ENCODE data around the gene ASTN2.
A peak's percentile ranks its signal among the peaks of the same experiment; 100 is the strongest.
"Not testable (repeated sequence)": the region's sequence is repeated elsewhere in the genome, so short reads cannot be mapped to it uniquely, and the experiment has no call there.

The ASTN2 gene

DNA sequence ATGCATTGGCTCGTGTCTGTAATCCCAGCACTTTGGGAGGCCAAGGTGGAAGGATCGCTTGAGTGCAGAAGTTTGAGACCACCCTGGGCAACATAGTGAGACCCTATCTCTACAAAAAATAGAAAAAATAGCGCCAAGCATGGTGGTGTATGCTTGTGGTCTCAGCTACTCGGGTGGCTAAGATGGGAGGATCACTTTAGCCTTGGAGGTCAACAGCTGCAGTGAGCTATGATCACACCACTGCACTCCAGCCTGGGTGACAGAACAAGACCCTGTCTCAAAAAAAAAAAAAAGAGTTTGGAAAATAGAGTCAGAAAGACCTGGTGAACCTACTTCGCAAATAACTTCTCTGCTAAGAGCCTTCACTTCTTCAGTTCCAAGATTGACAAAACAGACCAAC, 516.7 kb downstream of the ASTN2 start:
- not testable (repeated sequence) for DNase-seq

- DNase-seq, result no peak
Measured at GRCh38 chr9:116897201-116897600, 517.7 kb downstream of the ASTN2 start.

- no peak for DNase-seq
Measured at GRCh38 chr9:116895961-116896360, 518.9 kb downstream of the ASTN2 start.

DNA sequence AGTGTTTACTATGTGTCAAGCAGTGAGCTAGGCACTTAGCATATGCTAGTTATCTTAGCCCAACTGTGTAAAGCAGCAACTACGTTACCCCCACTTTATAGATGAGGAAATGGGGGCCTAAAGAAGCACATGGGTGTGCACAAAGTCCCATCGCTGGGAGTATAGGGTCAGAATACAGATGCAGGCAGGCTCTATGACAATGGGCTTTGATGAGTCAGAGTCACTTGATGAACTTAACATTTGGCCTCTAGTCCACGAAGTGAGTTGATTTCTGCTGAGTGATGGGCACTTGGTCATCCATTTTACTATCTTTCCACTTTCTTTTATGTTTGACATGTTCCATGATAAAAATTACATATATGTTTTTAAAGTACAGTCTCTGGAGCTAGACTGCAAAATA, 523.4 kb downstream of the ASTN2 start:
- no peak for DNase-seq

GRCh38 chr9:116888476-116888875, 526.4 kb downstream of the ASTN2 start:
- DNase-seq, result not testable (repeated sequence)

DNA sequence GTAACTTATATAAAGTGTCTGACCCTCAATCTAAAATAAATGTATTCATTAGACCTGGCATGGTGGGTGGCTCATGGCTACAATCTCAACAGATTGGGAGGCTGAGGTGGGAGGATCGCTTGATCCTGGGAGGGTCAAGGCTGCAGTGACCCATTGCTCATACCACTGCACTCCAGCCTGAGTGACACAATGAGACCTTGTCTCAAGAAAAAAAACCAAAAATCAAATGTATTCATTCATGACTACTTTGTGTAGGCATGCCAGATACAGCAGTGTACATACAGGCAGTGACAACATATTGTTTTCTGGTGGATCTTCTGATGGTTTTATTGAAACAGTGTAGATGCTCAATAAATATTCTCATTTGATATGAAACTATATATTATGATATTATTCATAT, 526.8 kb downstream of the ASTN2 start:
- no peak for DNase-seq

DNA sequence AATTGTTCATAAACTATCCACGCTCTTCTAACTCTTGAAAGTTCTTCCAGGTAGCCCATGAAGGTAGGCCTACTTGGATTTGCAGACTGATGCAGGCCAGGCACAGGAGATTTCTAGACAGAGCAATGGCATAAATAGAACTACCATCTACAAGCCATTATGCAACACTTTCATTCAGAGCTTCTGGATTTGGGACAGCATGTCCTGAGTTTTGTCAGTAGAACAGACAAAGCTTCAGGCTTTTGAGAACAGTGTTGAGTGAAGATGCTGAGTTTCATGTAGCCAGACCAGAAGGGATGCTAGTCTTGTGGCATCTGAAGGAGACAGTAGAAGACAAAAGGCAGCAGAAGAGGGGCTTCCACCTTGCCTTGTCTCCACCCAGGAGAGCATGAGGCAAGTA, 531.2 kb downstream of the ASTN2 start:
- DNase-seq, result no peak

- DNase-seq, result no peak
Measured at GRCh38 chr9:116877072-116877471, 537.8 kb downstream of the ASTN2 start.

DNA sequence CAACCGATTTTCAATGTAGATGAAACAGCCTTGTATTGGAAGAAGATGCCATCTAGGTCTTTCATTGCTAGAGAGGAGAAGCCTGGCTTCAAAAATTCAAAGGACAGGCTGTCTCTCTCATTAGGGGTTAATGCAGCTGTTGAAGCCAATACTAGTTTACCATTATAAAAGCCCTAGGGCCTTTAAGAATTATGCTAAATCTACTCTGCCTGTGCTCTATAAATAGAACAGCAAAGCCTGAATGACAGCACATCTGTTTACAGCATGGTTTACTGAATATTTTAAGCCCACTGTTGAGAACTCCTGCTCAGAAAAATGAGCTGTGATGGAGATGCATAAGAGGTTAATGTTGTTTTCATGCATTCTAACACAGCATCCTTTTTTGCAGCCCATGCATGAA, 539.3 kb downstream of the ASTN2 start:
- no peak for DNase-seq

- DNase-seq, result no peak
Measured at GRCh38 chr9:116873937-116874914, 540.6 kb downstream of the ASTN2 start.

DNA sequence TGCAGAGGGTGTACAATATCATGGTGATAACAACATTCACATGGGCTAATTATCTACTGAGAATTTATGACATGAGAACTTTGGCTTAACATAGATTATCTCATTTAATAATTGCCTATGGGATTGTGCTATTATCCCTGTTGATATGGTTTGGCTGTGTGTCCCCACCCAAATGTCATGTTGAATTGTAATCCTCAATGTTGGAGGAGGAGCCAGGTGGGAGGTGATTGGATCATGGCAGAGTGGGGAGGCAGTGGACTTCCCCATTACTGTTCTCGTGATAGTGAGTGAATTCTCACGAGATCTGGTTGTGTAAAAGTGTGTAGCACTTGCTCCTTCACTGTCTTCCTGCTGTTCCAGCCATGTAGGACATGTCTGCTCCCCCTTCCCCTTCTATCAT, 541.4 kb downstream of the ASTN2 start:
- DNase-seq, result no peak

DNA sequence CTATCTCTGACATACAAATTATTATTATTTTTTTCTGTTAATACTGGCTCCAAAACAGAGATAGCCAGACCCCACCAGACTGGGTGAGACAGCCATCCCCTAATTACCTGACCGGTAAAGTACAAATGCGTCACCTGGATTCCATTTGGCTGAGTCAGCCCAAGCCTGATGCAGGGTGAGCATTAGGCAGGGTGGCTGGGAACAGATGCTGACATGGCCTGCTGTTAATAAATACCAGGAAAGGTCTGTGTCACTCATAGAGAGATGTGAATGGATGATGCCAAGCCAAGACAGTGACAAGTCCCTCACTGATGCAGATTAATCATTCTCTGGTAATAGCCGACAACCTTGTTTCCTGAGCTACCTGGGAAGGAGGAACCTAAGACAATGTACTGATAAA, 544.3 kb downstream of the ASTN2 start:
- no peak for DNase-seq

DNA sequence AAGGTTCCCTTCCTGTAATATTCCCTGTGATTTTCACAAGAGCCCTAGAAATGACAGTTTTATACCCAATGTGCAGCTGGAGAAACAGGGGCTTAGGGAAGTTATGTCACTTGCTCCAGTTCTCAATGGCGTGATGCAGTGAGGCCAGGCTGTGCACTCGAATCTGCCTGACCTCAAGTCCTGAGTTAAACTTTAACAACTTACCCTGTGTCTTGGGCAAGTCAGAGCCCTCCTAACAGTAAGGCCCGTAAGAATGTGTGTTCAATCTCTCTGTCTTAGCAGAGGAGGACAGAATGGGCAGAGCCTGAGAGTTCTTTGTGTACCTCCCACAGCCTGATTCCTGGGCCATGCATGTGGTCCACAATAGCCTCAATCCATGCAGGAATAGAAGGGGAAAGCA, 546.7 kb downstream of the ASTN2 start:
- no peak for DNase-seq

DNA sequence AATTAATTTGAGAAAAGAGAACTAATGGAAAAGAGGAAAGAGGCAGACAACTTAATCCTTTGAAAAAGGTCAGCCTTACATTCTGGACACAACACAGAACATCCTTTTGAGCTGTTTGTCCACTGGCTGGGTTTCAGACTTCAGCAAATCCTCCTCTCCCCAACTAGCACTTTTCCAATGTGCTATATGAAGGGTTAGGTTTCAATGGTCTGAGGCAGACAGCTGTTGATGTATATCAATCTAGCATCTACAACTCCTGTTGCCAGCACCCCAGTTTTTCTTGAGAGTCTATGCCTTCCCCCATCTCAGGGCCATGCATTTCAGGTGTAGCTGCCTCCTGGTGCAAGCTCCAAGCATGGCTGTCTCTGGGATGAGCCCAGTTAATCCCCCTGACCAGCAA, 553.5 kb downstream of the ASTN2 start:
- DNase-seq, result no peak

- peak; percentile 59 for DNase-seq
Measured at GRCh38 chr9:116860509-116861120, 554.2 kb downstream of the ASTN2 start.

DNA sequence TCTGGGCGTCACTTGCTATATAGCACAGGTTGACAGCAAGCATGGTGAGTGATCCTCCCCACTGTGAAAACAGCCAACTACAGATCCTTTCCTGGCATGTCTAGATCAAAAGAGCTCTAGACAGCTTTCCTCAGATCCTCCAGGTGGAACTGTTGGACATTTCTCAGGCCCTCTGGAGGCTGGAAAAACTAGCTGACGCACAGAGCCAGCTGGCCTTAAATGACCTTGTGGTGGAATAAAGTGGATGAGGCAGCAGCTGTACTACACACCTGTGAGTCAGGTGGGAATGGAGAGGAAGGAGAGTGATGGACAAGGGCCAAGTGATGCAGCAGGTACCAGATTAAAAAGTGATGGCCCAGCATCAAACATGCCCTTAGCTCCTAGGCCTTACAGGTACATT, 555.1 kb downstream of the ASTN2 start:
- DNase-seq, result no peak

DNA sequence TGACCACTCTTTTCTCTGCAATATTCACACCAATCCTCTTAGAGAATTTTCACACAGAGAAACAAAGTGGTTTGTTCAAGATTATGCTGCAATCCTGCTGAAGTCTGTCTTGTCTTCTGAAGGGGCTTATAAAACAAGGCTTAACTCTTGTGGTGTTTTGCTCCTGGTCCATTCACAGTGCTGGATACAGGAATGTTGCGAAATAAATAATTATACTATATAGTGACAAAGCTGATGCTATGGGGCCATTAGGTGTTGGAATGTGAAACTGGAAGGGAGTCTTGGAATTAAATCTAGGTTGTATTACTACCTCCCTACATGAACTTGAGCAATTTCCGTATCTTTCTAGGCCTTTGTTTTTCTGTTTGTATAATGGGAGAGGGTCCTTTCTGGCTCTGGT, 557.5 kb downstream of the ASTN2 start:
- no peak for DNase-seq

- DNase-seq, result no peak
Measured at GRCh38 chr9:116855881-116856662, 558.8 kb downstream of the ASTN2 start.

DNA sequence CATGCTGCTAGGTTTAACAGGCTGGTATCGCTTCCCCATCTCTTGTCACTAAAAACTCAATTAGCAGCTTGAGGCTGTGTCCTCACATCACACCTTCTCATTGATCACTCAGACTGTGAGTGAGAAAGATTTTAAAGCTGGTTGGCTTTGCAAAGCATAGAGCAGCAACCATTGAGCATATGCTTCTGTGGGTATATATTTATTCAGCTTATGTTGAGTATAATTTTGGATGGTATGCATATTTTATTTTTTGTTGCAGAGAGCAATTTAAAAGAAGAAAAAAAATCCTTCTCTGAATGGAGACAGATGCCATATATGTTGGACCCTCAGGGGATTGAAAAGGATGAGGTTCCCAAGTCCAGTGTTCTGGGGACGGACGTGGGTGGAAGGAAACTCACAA, 565.1 kb downstream of the ASTN2 start:
- no peak for DNase-seq

GRCh38 chr9:116844621-116845020, 570.2 kb downstream of the ASTN2 start:
- DNase-seq, result no peak

DNA sequence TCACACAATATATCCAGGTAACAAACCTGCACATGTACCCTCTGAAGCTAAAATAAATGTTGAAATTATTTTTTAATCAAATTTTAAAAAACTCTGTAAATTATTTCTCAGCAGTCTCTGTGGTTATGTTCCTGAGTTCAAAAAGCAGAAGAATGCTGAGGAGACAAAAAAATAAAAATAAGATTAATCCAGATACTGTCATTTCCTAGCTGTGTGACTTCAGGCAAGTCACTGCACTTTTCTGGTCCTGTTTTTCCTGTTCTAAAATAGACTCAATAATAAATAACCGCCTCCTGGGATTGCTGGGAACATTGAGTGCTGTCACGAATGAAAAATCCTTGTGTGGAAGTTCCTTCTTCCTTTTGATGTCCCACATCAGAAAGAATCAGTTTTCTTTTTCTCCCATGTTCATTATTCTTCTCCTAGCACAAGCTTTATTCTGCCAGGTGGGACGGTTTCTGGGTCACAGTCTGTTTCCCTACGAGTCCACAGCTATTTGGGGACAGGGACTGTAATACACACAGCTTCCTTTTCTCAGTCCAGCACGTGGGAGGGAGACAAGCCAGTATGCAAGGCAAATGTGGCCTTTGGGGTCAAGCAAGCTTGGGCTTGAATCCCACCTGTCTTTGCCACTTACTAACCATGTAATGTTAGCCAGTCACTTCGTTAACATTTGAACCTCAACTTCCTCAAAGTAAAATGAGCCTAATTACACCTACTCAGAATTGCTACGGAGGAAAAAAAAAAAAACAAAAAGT, 570.8 kb downstream of the ASTN2 start:
- no peak for DNase-seq

- DNase-seq, result no peak
Measured at GRCh38 chr9:116842658-116843057, 572.2 kb downstream of the ASTN2 start.

DNA sequence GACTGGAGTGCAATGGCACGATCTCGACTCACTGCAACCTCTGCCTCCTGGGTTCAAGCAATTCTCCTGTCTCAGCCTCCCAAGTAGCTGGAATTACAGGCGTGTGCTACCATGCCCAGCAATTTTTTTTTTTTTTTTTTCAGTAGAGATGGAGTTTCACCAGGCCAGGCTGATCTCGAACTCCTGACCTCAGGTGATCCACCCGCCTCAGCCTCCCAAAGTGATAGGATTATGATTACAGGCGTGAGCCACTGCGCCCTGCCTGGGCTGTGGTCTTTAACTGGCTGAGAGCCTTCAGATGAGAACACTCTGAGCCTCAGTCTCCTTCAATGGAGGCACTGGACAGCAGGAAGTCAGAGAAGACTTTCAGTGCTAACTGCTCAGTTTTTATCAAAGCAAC, 576.4 kb downstream of the ASTN2 start:
- DNase-seq, result not testable (repeated sequence)

All from suppressor macrophage treated with lipopolysaccharide for 4 hours (primary cell).